Activated CD8-positive, alpha-beta memory T cell treated with anti-CD3 and anti-CD28 coated beads, Interleukin-2, amount 50 U/mL, for 24 hours (primary cell): ENCODE measurements around the gene ALDH8A1.

Experiments
- DNase-seq: peaks from one replicate; pipeline ENCODE4 v3.0.0-alpha.2; 2020; ENCODE audit errors: extremely low read depth

Gene ALDH8A1

GRCh38 chr6:134951494-134952263 is 1.8 kb upstream of the ALDH8A1 start:
- no peak for DNase-seq

GRCh38 chr6:134950482-134950881 is 581 bp upstream of the ALDH8A1 start:
- no peak for DNase-seq

GRCh38 chr6:134948691-134949090 is 1.2 kb downstream of the ALDH8A1 start:
- no peak for DNase-seq

- no peak for DNase-seq
These were observed 1.8 kb downstream of the ALDH8A1 start for GRCh38 chr6:134948142-134948541.

GRCh38 chr6:134945045-134945444 is 4.9 kb downstream of the ALDH8A1 start:
- DNase-seq: no peak

DNA sequence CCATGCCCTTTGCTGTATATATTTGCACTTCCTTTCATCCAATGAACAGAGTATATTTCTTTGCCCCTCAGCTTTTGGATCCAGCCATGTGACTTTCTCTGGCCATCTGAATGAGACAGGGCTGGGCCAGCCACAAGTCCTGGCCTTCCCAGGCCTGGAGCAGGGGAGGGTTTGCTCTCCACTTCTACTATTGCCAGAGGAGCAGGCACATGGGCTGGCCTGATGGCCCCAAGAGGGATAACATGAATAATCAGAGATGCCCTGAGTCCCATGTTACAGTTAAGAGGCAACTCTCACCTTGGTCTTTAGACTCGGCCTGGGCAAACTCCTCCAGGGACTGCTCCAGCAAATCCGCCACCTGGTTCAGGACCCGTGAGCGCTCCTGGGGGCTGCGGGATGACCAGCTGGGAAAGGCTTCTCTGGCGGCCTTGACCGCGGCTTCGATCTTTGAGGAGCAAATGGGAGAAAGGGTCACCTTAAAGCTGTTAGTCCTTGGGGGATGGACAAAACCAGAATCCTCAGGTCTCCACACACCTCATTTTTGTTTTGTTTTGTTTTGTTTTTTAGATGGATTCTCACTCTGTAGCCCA is 6.3 kb downstream of the ALDH8A1 start:
- DNase-seq: no peak

- peak; percentile 45 for DNase-seq
These were observed 11.0 kb downstream of the ALDH8A1 start for GRCh38 chr6:134938896-134939295.

DNA sequence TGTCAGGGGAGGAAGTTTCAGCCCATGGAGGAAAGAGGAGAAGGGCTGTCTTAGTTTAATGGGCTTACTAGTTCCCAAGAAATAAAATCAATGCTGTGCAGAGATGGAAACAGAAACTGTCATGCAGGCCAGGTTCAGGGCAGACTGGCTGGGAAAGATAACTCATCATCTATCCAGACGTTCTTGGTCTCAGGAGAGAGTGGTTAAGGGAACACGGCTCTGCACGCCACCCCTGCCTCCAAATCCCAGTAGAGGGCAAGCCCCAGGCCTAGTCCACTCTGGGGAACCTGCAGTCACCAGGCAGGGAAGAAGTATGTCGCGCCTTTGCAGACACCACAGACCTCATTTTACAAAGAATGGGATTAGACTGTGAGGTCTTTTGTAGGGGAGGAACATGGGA is 12.5 kb downstream of the ALDH8A1 start:
- DNase-seq: no peak

- no peak for DNase-seq
These were observed 13.0 kb downstream of the ALDH8A1 start for GRCh38 chr6:134936931-134937330.

DNA sequence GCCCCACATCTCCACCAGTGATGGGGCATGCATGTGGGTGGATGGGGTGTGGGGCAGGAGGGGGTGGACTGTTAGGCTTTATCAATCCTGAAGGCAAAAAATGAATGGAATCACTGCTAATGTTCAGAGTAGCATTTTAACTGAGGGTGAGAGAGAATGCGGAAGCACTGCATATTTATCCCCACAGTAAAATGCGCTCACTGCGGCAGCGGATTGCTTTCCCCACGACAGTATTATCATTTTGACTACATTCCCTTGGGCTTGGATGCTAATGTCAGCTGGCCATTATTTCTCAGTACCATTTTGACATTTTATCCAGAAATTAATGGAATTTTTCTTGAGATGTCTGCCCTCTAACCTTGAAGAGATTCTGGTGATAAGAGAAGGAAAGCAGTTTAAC is 13.4 kb downstream of the ALDH8A1 start:
- DNase-seq: no peak

- no peak for DNase-seq
These were observed 15.0 kb downstream of the ALDH8A1 start for GRCh38 chr6:134934793-134935485.

DNA sequence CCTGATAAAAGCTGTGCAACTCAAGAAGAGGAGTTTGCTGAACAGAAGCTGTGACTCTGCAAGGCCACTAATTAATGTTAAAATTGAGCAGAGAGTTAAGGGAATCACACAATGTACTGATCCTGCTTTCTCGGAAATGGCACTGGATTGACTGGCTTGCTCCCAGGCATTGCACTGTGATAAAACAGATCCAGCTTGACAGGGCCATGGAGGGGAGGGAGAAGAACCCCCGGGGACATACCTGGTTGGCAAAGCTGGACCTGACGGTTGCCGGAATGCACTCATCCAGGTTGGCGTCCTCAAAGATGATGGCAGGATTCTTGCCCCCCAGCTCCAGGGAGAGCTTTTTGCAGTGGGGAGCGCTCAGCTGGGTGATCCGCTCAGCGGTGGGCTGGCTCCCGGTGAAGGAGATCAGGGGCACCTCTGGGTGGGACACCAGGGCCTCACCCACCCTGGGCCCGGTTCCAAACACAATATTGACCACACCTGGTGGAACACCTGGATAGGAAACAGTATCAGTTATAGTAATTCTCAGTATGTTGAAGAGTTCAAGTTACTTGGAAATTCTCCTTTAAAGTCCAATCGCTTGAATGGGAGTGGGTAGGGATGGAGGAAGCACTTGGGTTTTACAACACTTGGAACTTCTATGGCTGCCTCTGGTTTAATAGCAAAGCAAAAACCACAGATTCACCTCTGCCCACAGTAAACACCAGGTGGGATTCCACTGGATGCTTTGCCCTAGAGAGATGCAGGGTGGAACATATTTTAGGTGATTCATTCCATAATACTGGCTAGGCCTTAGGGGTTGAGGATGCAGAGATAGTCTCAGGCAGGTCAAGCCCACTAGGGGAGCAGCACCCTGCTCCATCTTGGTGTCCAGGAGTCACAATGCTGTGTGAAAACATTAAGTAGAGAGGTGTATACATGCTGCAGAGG is 17.1 kb downstream of the ALDH8A1 start:
- no peak for DNase-seq

DNA sequence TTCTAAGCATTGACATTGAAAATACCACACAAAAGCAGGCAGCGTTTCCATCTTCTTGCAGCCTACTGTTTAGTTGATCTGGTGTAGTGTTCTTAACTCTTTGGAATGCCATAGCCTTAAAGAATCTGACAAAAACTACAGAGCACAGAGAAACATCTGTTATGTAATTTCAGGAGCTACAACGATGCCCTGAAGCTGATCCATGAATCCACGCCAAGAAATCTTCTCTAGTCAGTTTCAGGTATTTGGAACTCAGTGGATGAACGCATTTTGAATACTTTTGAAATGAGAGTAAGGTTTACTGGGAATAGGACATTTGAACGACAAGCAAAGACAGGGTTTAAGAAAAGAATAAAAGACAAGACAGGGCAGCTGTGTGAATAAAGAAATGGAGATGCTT is 17.8 kb downstream of the ALDH8A1 start:
- no peak for DNase-seq

- no peak for DNase-seq
These were observed 19.4 kb downstream of the ALDH8A1 start for GRCh38 chr6:134930463-134930862.

- DNase-seq: no peak
These were observed 21.6 kb downstream of the ALDH8A1 start for GRCh38 chr6:134928151-134928900.

DNA sequence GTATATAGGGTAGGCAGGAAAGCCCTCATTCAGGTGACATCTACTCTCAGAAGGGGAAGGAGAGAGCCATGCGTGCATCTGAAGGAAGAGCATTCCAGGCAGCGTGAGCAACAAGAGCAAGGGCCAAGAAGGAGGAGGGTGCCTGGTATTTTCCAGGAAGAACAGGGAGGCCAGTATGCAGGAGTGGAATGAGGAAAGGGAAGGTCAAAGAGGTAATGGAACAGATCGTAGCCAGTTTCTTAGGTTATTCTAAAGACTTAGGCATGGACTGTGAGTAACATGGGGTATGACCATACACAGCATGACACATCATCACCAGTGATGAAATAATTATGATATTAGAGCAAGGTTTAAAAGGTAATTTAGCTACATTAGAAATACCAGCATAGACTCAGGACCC is 24.1 kb downstream of the ALDH8A1 start:
- DNase-seq: no peak

DNA sequence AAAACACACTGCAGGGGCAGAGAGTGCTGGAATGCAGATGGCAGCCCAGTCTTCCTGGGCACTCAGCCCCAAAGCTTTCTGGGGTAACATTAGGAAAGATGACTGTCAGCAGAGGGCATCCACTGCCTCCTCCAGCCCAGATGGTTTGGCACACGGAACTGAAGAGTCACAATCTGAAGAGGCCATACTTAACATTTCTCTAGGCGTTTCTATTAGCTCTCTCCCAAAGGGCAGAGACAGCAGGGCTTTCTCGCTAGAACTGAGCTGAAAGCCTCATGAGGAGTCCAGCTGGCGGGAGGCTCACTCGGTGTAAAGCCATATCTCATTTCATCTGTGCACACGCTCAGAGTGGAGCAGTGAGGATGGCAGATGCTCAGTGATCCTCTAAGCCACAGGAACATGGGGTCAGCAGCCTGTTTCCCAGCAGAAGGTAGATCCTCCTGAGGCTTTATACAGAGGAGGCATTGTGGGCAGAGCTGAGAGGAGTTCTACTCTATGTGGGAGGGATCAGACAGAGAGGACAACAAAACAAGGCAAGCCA is 28.1 kb downstream of the ALDH8A1 start:
- no peak for DNase-seq

GRCh38 chr6:134921276-134921675 is 28.6 kb downstream of the ALDH8A1 start:
- DNase-seq: no peak

- no peak for DNase-seq
These were observed 29.5 kb downstream of the ALDH8A1 start for GRCh38 chr6:134920422-134920821.

GRCh38 chr6:134918418-134918961 is 31.4 kb downstream of the ALDH8A1 start:
- no peak for DNase-seq

DNA sequence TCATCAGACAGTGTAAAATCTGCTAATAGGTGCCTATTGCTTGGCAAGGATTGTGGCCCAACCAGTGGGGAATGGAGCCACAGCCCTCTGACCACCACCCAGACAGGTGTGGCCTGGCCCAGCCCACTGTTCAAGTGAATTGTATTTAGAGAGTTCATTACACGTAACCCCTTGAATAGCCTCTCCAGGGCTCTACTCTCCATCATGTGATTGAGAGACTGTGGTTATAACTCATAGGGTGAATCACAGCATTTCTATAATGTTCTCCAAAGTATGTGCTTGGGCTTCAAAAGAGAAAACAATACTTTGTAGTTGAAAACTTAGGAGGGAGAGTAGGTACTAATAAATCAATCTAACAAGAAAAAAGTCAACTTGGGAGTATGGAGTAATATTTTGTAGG is 38.4 kb downstream of the ALDH8A1 start:
- DNase-seq: no peak
